Activated naive CD8-positive, alpha-beta T cell treated with anti-CD3 and anti-CD28 coated beads for 36 hours (primary cell): Measurements from ENCODE around the gene GALR3. TPM values are rescaled to one million over a fixed set of nuclear protein-coding genes. Genes with fewer than 3 reads are reported as not detected.

Experiments
- DNase-seq: peaks from one replicate; pipeline ENCODE4 v3.0.0; 2021
- H3K27ac Mint-ChIP-seq: one replicate; pipeline ENCODE4 v1.8.0; 2022; ENCODE audit warnings: mild to moderate bottlenecking, moderate library complexity, mixed read lengths
- H3K27me3 Mint-ChIP-seq: one replicate; pipeline ENCODE4 v1.8.0; 2022; ENCODE audit warnings: mild to moderate bottlenecking, mixed read lengths
- H3K36me3 Mint-ChIP-seq: one replicate; pipeline ENCODE4 v1.8.0; 2021; ENCODE audit warnings: mild to moderate bottlenecking, mixed read lengths
- H3K4me1 Mint-ChIP-seq: one replicate; pipeline ENCODE4 v1.8.0; 2021; ENCODE audit warnings: mixed read lengths
- H3K4me3 Mint-ChIP-seq: one replicate; pipeline ENCODE4 v1.8.0; 2022; ENCODE audit warnings: mild to moderate bottlenecking, moderate library complexity, mixed read lengths
- H3K9me3 Mint-ChIP-seq: one replicate; pipeline ENCODE4 v1.8.0; 2022; ENCODE audit warnings: mixed read lengths
- total RNA-seq, 2 experiments: library from RNA; stranded (reverse); gene quantifications; one replicate each; pipeline ENCODE4 v1.2.3, GENCODE V29; 2021

Gene GALR3
- not detected for total RNA-seq

DNA sequence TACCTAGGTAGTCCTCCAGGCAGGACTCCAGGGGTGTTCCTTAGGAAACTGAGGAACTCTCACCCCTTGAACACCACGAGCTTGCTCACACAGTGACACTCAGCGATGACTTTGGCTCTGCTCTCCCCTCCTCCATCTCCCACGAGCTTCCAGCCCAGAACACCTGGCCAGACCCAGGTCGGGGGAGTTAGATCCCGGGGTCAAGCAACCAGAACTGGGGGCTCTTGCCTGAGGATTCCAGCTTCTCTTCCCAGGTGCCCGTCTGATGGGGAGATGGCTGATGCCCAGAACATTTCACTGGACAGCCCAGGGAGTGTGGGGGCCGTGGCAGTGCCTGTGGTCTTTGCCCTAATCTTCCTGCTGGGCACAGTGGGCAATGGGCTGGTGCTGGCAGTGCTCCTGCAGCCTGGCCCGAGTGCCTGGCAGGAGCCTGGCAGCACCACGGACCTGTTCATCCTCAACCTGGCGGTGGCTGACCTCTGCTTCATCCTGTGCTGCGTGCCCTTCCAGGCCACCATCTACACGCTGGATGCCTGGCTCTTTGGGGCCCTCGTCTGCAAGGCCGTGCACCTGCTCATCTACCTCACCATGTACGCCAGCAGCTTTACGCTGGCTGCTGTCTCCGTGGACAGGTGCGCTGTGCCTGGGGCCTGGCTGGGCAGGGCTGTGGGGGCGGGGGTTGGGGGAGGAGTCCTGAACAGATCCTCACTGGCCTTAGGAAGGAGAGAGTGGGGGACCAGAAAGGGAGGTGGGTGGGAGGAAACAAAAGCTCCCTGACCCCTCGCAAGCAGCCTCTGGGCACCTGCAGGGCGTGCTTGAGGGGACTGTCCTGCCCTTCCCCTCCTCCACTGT is at the start of gene GALR3:
GALR3 (plus strand) TSS at position 249 of the 852 bp plus-strand sequence; CDS start at position 274, 25 bp downstream.
- Mint-ChIP-seq H3K27me3 (peaks cover 54% of the 10 kb centered on the region), H3K9me3 (no peaks in the 10 kb centered on the region), H3K4me3 (peak within 1 kb of the TSS; percentile 48), H3K36me3 (no peaks in the 10 kb centered on the region), H3K4me1 (peaks cover 6% of the 10 kb centered on the region), H3K27ac (no peak within 1 kb of the TSS)
- DNase-seq: no peak

- no peaks in the 10 kb centered on the region for H3K9me3 Mint-ChIP-seq
- H3K36me3 Mint-ChIP-seq: peaks cover 2% of the 10 kb centered on the region
These were observed 48.5 kb upstream of the GALR3 start for GRCh38 chr22:37774728-37775127.

DNA sequence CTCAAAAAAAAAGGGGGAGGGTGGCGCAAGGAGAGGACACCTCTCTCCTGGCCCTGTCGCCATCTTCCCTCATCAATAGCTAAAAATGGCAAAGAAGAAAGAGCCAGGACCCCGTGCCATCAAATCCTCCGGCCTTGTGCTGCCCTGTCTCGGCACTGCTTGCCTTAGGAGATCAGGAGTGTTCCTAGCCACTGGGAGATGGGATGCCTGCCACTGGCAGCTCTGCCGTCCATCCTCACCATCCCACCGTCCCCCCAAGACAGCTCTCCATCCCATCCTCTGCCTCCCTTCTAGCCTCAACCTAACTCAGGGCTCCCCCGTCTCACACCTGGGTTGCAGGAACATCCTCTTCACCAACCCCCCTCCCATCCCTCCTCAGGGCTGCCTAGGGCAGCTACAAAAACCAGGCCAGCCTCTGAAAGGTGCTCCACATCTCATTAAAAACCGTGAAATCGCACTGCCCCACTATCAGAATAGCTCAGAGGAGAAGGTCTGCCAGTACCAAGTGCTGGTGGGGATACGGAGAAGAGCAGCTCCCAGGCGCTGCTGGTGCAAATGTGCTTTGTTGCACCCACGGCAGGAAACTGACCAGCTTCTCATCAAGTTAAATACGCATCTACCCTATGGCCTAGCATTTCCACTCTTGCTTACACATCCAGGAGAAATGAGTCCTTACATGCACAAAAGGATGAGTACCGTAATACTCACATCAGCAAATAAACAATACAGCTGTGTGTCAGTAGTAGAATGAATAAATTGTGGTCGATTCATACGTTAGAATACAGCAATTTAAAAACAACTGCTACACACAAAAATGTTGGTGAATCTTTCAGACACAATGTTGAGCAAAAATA is 47.2 kb upstream of the GALR3 start:
- Mint-ChIP-seq H3K27ac (peak overlapping the region; percentile 32), H3K36me3 (peaks cover 2% of the 10 kb centered on the region)

More at GRCh38 chr22:37774728-37775127, 48.5 kb upstream of the GALR3 start:
- Mint-ChIP-seq H3K27me3 (no peaks in the 10 kb centered on the region), H3K4me1 (no peaks in the 10 kb centered on the region), H3K4me3 (no peak overlapping the region), H3K27ac (no peak overlapping the region)
- no peak for DNase-seq

DNA sequence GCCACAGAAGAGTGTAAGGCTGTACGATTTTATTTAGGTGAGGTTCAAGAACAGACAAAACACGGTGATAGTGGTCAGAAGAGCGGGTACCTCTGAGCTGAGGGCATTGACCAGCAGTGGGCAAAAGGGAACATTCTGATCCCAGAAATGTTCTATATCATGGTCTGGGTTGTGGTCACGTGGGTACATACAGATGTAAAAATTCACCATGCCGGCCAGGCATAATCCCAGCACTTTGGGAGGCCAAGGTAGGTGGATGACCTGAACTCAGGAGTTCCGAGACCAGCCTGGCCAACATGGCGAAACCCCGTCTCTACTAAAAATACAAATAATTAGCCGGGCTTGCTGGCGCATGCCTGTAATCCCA is 46.6 kb upstream of the GALR3 start:
- H3K4me3 Mint-ChIP-seq: no peak overlapping the region
- H3K4me1 Mint-ChIP-seq: no peaks in the 10 kb centered on the region
- H3K9me3 Mint-ChIP-seq: no peaks in the 10 kb centered on the region
- no peaks in the 10 kb centered on the region for H3K27me3 Mint-ChIP-seq
- no peak for DNase-seq
- H3K36me3 Mint-ChIP-seq: peaks cover 2% of the 10 kb centered on the region
- no peak overlapping the region for H3K27ac Mint-ChIP-seq

More for the DNA sequence above, 47.2 kb upstream of the GALR3 start:
- H3K27me3 Mint-ChIP-seq: no peaks in the 10 kb centered on the region
- DNase-seq: no peak
- H3K4me3 Mint-ChIP-seq: no peak overlapping the region
- no peaks in the 10 kb centered on the region for H3K4me1 Mint-ChIP-seq
- no peaks in the 10 kb centered on the region for H3K9me3 Mint-ChIP-seq

DNA sequence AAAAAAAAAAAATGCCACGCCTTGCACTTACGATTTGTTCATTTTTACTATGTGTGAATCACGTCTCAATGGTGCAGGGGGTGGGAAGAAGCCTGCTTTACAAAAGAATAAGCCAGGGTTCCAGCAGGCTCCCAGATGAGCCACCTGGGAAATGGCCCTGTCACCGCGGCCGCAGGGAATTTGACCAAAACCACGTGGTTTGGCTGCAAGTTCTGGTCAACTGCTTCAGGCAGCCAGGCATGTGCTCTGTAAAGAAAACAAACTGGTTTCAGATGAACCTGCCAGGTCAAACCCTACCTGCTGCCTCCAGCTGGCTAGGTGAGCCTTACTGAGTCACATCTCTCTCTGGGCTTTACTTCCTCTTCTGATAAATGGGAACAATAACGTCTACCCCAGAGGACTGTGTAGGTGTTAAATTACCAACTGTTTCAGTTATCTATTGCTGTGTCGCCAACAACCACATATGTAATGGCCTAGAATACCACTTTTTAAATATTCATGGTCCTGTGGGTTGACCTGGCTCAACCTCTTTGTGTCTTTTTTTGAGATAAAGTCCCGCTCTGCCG is 46.0 kb upstream of the GALR3 start:
- Mint-ChIP-seq H3K4me3 (no peak overlapping the region), H3K36me3 (peaks cover 2% of the 10 kb centered on the region), H3K27ac (no peak overlapping the region), H3K4me1 (no peaks in the 10 kb centered on the region), H3K27me3 (no peaks in the 10 kb centered on the region), H3K9me3 (no peaks in the 10 kb centered on the region)
- no peak for DNase-seq

- H3K36me3 Mint-ChIP-seq: peaks cover 2% of the 10 kb centered on the region
- DNase-seq: no peak
- no peak overlapping the region for H3K4me3 Mint-ChIP-seq
- no peaks in the 10 kb centered on the region for H3K27me3 Mint-ChIP-seq
- H3K4me1 Mint-ChIP-seq: no peaks in the 10 kb centered on the region
- no peak overlapping the region for H3K27ac Mint-ChIP-seq
- no peaks in the 10 kb centered on the region for H3K9me3 Mint-ChIP-seq
These were observed 44.7 kb upstream of the GALR3 start for GRCh38 chr22:37778370-37779009.

GRCh38 chr22:37781434-37782059 is 41.6 kb upstream of the GALR3 start:
- Mint-ChIP-seq H3K9me3 (no peaks in the 10 kb centered on the region), H3K36me3 (no peaks in the 10 kb centered on the region), H3K27me3 (no peaks in the 10 kb centered on the region), H3K4me3 (no peak overlapping the region), H3K27ac (no peak overlapping the region), H3K4me1 (no peaks in the 10 kb centered on the region)
- DNase-seq: no peak

DNA sequence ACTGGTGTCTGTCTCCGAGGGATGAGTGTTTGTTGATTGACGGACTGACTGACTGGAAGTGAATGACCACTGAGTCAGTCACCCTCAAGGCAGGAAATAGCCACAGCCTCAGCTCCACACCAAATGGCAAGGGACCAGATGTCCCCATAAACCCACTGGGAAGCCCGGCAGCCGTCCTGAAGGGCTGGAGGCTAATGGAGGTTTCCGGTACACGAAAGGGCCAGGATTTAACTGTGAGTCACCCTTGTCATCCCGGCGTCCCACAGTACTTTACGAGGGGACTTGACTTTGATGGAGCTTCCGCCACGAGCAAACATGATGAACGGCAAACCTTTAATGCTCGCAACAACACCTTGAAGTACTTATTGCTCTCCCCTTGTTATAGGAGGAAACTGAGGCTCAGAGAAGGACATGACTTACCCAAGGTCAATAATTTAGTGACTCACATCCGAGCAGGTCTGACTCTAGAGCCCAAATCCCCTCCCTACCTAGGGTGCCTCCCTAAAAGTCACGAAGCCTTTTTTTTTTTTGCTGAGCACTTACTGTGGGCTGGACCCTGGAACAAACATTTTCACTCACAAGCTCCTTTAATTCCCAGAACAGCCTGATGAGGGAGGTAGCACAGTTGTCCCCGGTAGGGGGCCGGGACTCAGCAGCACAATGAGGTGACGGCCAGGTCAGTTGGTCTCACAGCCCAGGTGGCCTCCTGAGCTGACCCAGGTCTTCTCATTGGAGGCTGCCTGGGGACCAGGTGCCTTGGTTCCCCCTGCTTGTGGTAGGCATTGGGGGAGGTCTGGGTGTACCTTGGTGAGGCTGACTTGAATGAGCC is 40.6 kb upstream of the GALR3 start:
- no peaks in the 10 kb centered on the region for H3K4me1 Mint-ChIP-seq
- H3K36me3 Mint-ChIP-seq: no peaks in the 10 kb centered on the region
- H3K27ac Mint-ChIP-seq: no peak overlapping the region
- H3K4me3 Mint-ChIP-seq: no peak overlapping the region
- H3K9me3 Mint-ChIP-seq: no peaks in the 10 kb centered on the region
- no peak for DNase-seq
- H3K27me3 Mint-ChIP-seq: no peaks in the 10 kb centered on the region

GRCh38 chr22:37784829-37785495 is 38.2 kb upstream of the GALR3 start:
- no peak overlapping the region for H3K4me3 Mint-ChIP-seq

DNA sequence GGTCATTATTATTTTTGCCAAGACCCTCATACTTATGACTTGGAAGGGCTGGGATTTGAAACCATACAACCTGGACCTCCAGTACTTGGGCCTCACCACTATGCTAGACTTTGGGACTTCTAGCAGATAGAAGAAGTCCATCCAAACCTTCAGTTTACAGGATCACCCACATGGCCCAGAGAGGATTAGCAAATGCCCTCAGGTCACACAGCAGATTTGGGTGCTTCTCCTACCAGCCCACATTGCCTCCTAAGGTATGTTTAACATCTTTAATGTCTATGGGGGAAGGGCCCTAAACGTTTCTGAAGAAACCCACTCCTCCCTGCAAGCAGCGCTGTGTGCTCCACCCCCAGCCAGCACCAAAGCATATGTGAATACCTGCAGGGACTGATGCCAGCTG is 32.9 kb upstream of the GALR3 start:
- no peak for DNase-seq
- H3K27me3 Mint-ChIP-seq: no peaks in the 10 kb centered on the region
- H3K4me3 Mint-ChIP-seq: no peak overlapping the region
- no peaks in the 10 kb centered on the region for H3K36me3 Mint-ChIP-seq
- H3K4me1 Mint-ChIP-seq: no peaks in the 10 kb centered on the region
- no peak overlapping the region for H3K27ac Mint-ChIP-seq
- no peaks in the 10 kb centered on the region for H3K9me3 Mint-ChIP-seq

More at GRCh38 chr22:37784829-37785495, 38.2 kb upstream of the GALR3 start:
- H3K9me3 Mint-ChIP-seq: no peaks in the 10 kb centered on the region
- no peaks in the 10 kb centered on the region for H3K27me3 Mint-ChIP-seq
- no peak for DNase-seq
- H3K36me3 Mint-ChIP-seq: no peaks in the 10 kb centered on the region
- no peak overlapping the region for H3K27ac Mint-ChIP-seq
- H3K4me1 Mint-ChIP-seq: no peaks in the 10 kb centered on the region

DNA sequence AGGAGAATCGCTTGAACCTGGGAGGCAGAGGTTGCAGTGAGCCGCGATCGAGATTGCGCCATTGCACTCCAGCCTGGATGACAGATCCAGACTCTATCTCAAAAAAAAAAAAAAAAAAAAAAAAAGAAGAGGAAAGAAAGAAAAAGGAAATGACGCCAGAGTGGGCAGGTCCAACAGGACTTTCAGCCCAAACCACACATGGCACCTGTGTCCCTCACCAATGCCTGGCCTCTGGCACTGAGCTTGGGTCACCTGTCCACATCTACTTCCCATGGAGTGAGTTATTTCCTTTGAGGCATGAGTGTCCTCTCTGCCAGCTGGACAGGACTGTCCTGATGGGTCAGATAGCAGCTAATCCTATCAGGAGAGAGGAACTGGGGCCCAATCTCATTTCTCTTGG is 30.7 kb upstream of the GALR3 start:
- Mint-ChIP-seq H3K36me3 (no peaks in the 10 kb centered on the region), H3K4me3 (no peak overlapping the region), H3K4me1 (no peaks in the 10 kb centered on the region), H3K27ac (no peak overlapping the region), H3K27me3 (no peaks in the 10 kb centered on the region), H3K9me3 (no peaks in the 10 kb centered on the region)
- no peak for DNase-seq

- no peaks in the 10 kb centered on the region for H3K4me1 Mint-ChIP-seq
- no peaks in the 10 kb centered on the region for H3K9me3 Mint-ChIP-seq
- no peaks in the 10 kb centered on the region for H3K36me3 Mint-ChIP-seq
- H3K27me3 Mint-ChIP-seq: no peaks in the 10 kb centered on the region
- H3K27ac Mint-ChIP-seq: no peak overlapping the region
- DNase-seq: no peak
- H3K4me3 Mint-ChIP-seq: no peak overlapping the region
These were observed 28.8 kb upstream of the GALR3 start for GRCh38 chr22:37794376-37794775.

GRCh38 chr22:37796079-37796478 is 27.1 kb upstream of the GALR3 start:
- no peaks in the 10 kb centered on the region for H3K27me3 Mint-ChIP-seq
- DNase-seq: no peak
- no peaks in the 10 kb centered on the region for H3K9me3 Mint-ChIP-seq
- no peaks in the 10 kb centered on the region for H3K4me1 Mint-ChIP-seq
- H3K27ac Mint-ChIP-seq: no peak overlapping the region
- H3K36me3 Mint-ChIP-seq: no peaks in the 10 kb centered on the region
- H3K4me3 Mint-ChIP-seq: no peak overlapping the region
